Measurements from ENCODE around the gene RTP2.

RTP2 gene

GRCh38 chr3:187708696-187709095, 6.3 kb upstream of the RTP2 start:
- H3K4me3 ChIP-seq (ENCODE audit: low read depth, low read length), result no peak overlapping the region
- no peaks in the 10 kb centered on the region for H3K36me3 ChIP-seq (ENCODE audit: insufficient read depth, low read length)
- peaks cover under 1% of the 10 kb centered on the region for H3K4me1 ChIP-seq (ENCODE audit: control insufficient read depth, insufficient read depth, low read length, unreplicated experiment)
- no peaks in the 10 kb centered on the region for H3K27me3 ChIP-seq (ENCODE audit: insufficient read depth, low read length)
- H3K79me2 ChIP-seq (ENCODE audit: control insufficient read depth, insufficient read depth, low read length, unreplicated experiment), result no peaks in the 10 kb centered on the region
- H3K27ac ChIP-seq (ENCODE audit: low read depth, low read length), result no peak overlapping the region
- no peak overlapping the region for H2AFZ ChIP-seq (ENCODE audit: low read length, unreplicated experiment)

GRCh38 chr3:187706971-187707370, 4.6 kb upstream of the RTP2 start:
- H3K79me2 ChIP-seq (ENCODE audit: control insufficient read depth, insufficient read depth, low read length, unreplicated experiment), result no peaks in the 10 kb centered on the region
- H3K4me3 ChIP-seq (ENCODE audit: low read depth, low read length), result no peak overlapping the region
- H3K4me1 ChIP-seq (ENCODE audit: control insufficient read depth, insufficient read depth, low read length, unreplicated experiment), result no peaks in the 10 kb centered on the region
- H3K36me3 ChIP-seq (ENCODE audit: insufficient read depth, low read length), result no peaks in the 10 kb centered on the region
- H3K27ac ChIP-seq (ENCODE audit: low read depth, low read length), result no peak overlapping the region
- no peaks in the 10 kb centered on the region for H3K27me3 ChIP-seq (ENCODE audit: insufficient read depth, low read length)
- H2AFZ ChIP-seq (ENCODE audit: low read length, unreplicated experiment), result no peak overlapping the region

GRCh38 chr3:187705164-187705563, 2.8 kb upstream of the RTP2 start:
- Histone ChIP-seq H3K4me1 (ENCODE audit: control insufficient read depth, insufficient read depth, low read length, unreplicated experiment) (no peaks in the 10 kb centered on the region), H2AFZ (ENCODE audit: low read length, unreplicated experiment) (no peak overlapping the region), H3K79me2 (ENCODE audit: control insufficient read depth, insufficient read depth, low read length, unreplicated experiment) (no peaks in the 10 kb centered on the region), H3K4me3 (ENCODE audit: low read depth, low read length) (no peak overlapping the region), H3K27me3 (ENCODE audit: insufficient read depth, low read length) (peaks cover 11% of the 10 kb centered on the region; the same call in 1 of the 2 replicates), H3K27ac (ENCODE audit: low read depth, low read length) (no peak overlapping the region), H3K36me3 (ENCODE audit: insufficient read depth, low read length) (no peaks in the 10 kb centered on the region)

- Histone ChIP-seq H2AFZ (ENCODE audit: low read length, unreplicated experiment) (no peak overlapping the region), H3K27ac (ENCODE audit: low read depth, low read length) (no peak overlapping the region), H3K4me3 (ENCODE audit: low read depth, low read length) (no peak overlapping the region)
Observed at GRCh38 chr3:187700249-187700648, 2.1 kb downstream of the RTP2 start.

GRCh38 chr3:187698499-187699399, 3.6 kb downstream of the RTP2 start:
- Histone ChIP-seq H3K79me2 (ENCODE audit: control insufficient read depth, insufficient read depth, low read length, unreplicated experiment) (no peaks in the 10 kb centered on the region), H3K4me3 (ENCODE audit: low read depth, low read length) (no peak overlapping the region), H2AFZ (ENCODE audit: low read length, unreplicated experiment) (no peak overlapping the region), H3K4me1 (ENCODE audit: control insufficient read depth, insufficient read depth, low read length, unreplicated experiment) (no peaks in the 10 kb centered on the region), H3K27me3 (ENCODE audit: insufficient read depth, low read length) (peaks cover 44% of the 10 kb centered on the region), H3K36me3 (ENCODE audit: insufficient read depth, low read length) (no peaks in the 10 kb centered on the region), H3K27ac (ENCODE audit: low read depth, low read length) (no peak overlapping the region)

More at GRCh38 chr3:187700249-187700648, 2.1 kb downstream of the RTP2 start:
- peaks cover 31% of the 10 kb centered on the region for H3K27me3 ChIP-seq (ENCODE audit: insufficient read depth, low read length)
- no peaks in the 10 kb centered on the region for H3K4me1 ChIP-seq (ENCODE audit: control insufficient read depth, insufficient read depth, low read length, unreplicated experiment)
- no peaks in the 10 kb centered on the region for H3K36me3 ChIP-seq (ENCODE audit: insufficient read depth, low read length)
- H3K79me2 ChIP-seq (ENCODE audit: control insufficient read depth, insufficient read depth, low read length, unreplicated experiment), result no peaks in the 10 kb centered on the region

- H2AFZ ChIP-seq (ENCODE audit: low read length, unreplicated experiment), result no peak overlapping the region
- peaks cover 57% of the 10 kb centered on the region for H3K27me3 ChIP-seq (ENCODE audit: insufficient read depth, low read length)
- H3K36me3 ChIP-seq (ENCODE audit: insufficient read depth, low read length), result no peaks in the 10 kb centered on the region
- no peak overlapping the region for H3K4me3 ChIP-seq (ENCODE audit: low read depth, low read length)
- no peak overlapping the region for H3K27ac ChIP-seq (ENCODE audit: low read depth, low read length)
- no peaks in the 10 kb centered on the region for H3K79me2 ChIP-seq (ENCODE audit: control insufficient read depth, insufficient read depth, low read length, unreplicated experiment)
- no peaks in the 10 kb centered on the region for H3K4me1 ChIP-seq (ENCODE audit: control insufficient read depth, insufficient read depth, low read length, unreplicated experiment)
Observed at GRCh38 chr3:187696021-187696420, 6.3 kb downstream of the RTP2 start.

GRCh38 chr3:187695449-187695848, 6.9 kb downstream of the RTP2 start:
- Histone ChIP-seq H3K27ac (ENCODE audit: low read depth, low read length) (no peak overlapping the region), H3K27me3 (ENCODE audit: insufficient read depth, low read length) (peaks cover 58% of the 10 kb centered on the region), H3K4me3 (ENCODE audit: low read depth, low read length) (no peak overlapping the region), H3K79me2 (ENCODE audit: control insufficient read depth, insufficient read depth, low read length, unreplicated experiment) (no peaks in the 10 kb centered on the region), H3K36me3 (ENCODE audit: insufficient read depth, low read length) (no peaks in the 10 kb centered on the region), H2AFZ (ENCODE audit: low read length, unreplicated experiment) (no peak overlapping the region), H3K4me1 (ENCODE audit: control insufficient read depth, insufficient read depth, low read length, unreplicated experiment) (no peaks in the 10 kb centered on the region)

- no peaks in the 10 kb centered on the region for H3K4me1 ChIP-seq (ENCODE audit: control insufficient read depth, insufficient read depth, low read length, unreplicated experiment)
- H2AFZ ChIP-seq (ENCODE audit: low read length, unreplicated experiment), result no peak overlapping the region
- H3K79me2 ChIP-seq (ENCODE audit: control insufficient read depth, insufficient read depth, low read length, unreplicated experiment), result no peaks in the 10 kb centered on the region
- no peak overlapping the region for H3K27ac ChIP-seq (ENCODE audit: low read depth, low read length)
- no peak overlapping the region for H3K4me3 ChIP-seq (ENCODE audit: low read depth, low read length)
- no peaks in the 10 kb centered on the region for H3K36me3 ChIP-seq (ENCODE audit: insufficient read depth, low read length)
- H3K27me3 ChIP-seq (ENCODE audit: insufficient read depth, low read length), result peaks cover 53% of the 10 kb centered on the region
Observed at GRCh38 chr3:187694801-187695200, 7.6 kb downstream of the RTP2 start.

GRCh38 chr3:187693431-187693830, 8.9 kb downstream of the RTP2 start:
- Histone ChIP-seq H3K4me3 (ENCODE audit: low read depth, low read length) (no peak overlapping the region), H3K36me3 (ENCODE audit: insufficient read depth, low read length) (no peaks in the 10 kb centered on the region), H3K27ac (ENCODE audit: low read depth, low read length) (no peak overlapping the region), H3K4me1 (ENCODE audit: control insufficient read depth, insufficient read depth, low read length, unreplicated experiment) (no peaks in the 10 kb centered on the region), H3K79me2 (ENCODE audit: control insufficient read depth, insufficient read depth, low read length, unreplicated experiment) (no peaks in the 10 kb centered on the region), H3K27me3 (ENCODE audit: insufficient read depth, low read length) (peaks cover 64% of the 10 kb centered on the region), H2AFZ (ENCODE audit: low read length, unreplicated experiment) (no peak overlapping the region)

- Histone ChIP-seq H3K36me3 (ENCODE audit: insufficient read depth, low read length) (no peaks in the 10 kb centered on the region), H3K27me3 (ENCODE audit: insufficient read depth, low read length) (peaks cover 72% of the 10 kb centered on the region), H2AFZ (ENCODE audit: low read length, unreplicated experiment) (no peak overlapping the region), H3K4me1 (ENCODE audit: control insufficient read depth, insufficient read depth, low read length, unreplicated experiment) (no peaks in the 10 kb centered on the region), H3K4me3 (ENCODE audit: low read depth, low read length) (no peak overlapping the region), H3K79me2 (ENCODE audit: control insufficient read depth, insufficient read depth, low read length, unreplicated experiment) (no peaks in the 10 kb centered on the region), H3K27ac (ENCODE audit: low read depth, low read length) (no peak overlapping the region)
Observed at GRCh38 chr3:187689984-187690383, 12.4 kb downstream of the RTP2 start.

GRCh38 chr3:187686621-187687273, 15.6 kb downstream of the RTP2 start:
- Histone ChIP-seq H3K27me3 (ENCODE audit: insufficient read depth, low read length) (peaks cover 67% of the 10 kb centered on the region), H3K36me3 (ENCODE audit: insufficient read depth, low read length) (no peaks in the 10 kb centered on the region), H3K4me3 (ENCODE audit: low read depth, low read length) (no peak overlapping the region), H2AFZ (ENCODE audit: low read length, unreplicated experiment) (no peak overlapping the region), H3K27ac (ENCODE audit: low read depth, low read length) (no peak overlapping the region), H3K79me2 (ENCODE audit: control insufficient read depth, insufficient read depth, low read length, unreplicated experiment) (no peaks in the 10 kb centered on the region), H3K4me1 (ENCODE audit: control insufficient read depth, insufficient read depth, low read length, unreplicated experiment) (no peaks in the 10 kb centered on the region)
